ENCODE data around the gene EEF1AKMT1.

- TF ChIP-seq CTCF (IDR thresholded peaks at IDR 0.05): no peak
- no peak for TF ChIP-seq POLR2A (IDR thresholded peaks at IDR 0.05)
These were observed 41.7 kb upstream of the EEF1AKMT1 start for GRCh38 chr13:20815464-20815863.
